ENCODE data around the gene CCDC174.

GRCh38 chr3:14619605-14620004 lies 32.0 kb upstream of the CCDC174 start:
- TF ChIP-seq CTCF (IDR thresholded peaks at IDR 0.05) (no peak), POLR2A (IDR thresholded peaks at IDR 0.05) (no peak)

All from heart left ventricle (tissue), 13 donors.